Measurements from ENCODE around the gene STK32C.
"Not testable (repeated sequence)": the region's sequence is repeated elsewhere in the genome, so short reads cannot be mapped to it uniquely, and the experiment has no call there.

DNA sequence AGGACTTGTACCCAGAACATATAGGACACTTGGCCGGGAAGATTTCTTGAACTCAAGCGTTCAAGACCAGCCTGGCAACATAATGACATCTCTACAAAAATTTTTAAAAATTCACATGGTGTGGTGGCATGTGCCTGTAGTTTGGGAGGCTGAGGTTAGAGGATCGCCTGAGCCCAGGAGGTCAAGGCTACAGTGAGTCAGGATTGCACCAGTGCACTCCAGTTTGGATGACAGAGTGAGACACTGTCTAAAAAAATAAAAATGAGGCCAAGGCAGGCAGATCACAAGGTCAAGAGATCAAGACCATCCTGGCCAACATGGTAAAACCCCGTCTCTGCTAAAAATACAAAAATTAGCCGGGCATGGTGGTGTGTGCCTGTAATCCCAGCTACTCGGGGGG lies 9.7 kb upstream of the STK32C start:
- TF ChIP-seq CTCF (IDR thresholded peaks at IDR 0.05 in 8 of 11, conservative IDR thresholded peaks at IDR 0.05 in 3 of 11); POLR2A (IDR thresholded peaks at IDR 0.05); POLR2AphosphoS5 (IDR thresholded peaks at IDR 0.05): not testable (repeated sequence)

Data from spleen (tissue), 7 donors.